NB4 (cell line): ENCODE results near the gene TRIP13.
"Not testable (repeated sequence)": the region's sequence is repeated elsewhere in the genome, so short reads cannot be mapped to it uniquely, and the experiment has no call there.

Source experiments
- DNase-seq: peaks from one replicate; pipeline ENCODE4 v3.0.0; 2010; ENCODE audit warnings: low read depth
- H3K4me3 ChIP-seq: one replicate; pipeline ENCODE4 v1.5.1; 2011; ENCODE audit warnings: mild to moderate bottlenecking, low read depth, low read length, moderate library complexity
- CTCF ChIP-seq: IDR thresholded peaks from one replicate; pipeline ENCODE4 v1.5.1; 2012; ENCODE audit warnings: low read depth, low read length
- MAX ChIP-seq: IDR thresholded peaks from 2 replicates; pipeline ENCODE4 v1.6.1; 2011; ENCODE audit warnings: low read depth, low read length
- MYC ChIP-seq: IDR thresholded peaks from 2 replicates; pipeline ENCODE4 v1.6.1; 2011; ENCODE audit warnings: low read depth, low read length
- POLR2A ChIP-seq: IDR thresholded peaks from 2 replicates; pipeline ENCODE4 v1.6.1; 2011; ENCODE audit warnings: mild to moderate bottlenecking; ENCODE audit not compliant: insufficient read length; ENCODE audit errors: extremely low read depth

Gene TRIP13

GRCh38 chr5:915946-916345, 23.3 kb downstream of the TRIP13 start:
- TF ChIP-seq MYC (no peak), MAX (no peak), POLR2A (no peak), CTCF (no peak)
- no peak for DNase-seq
- H3K4me3 ChIP-seq: no peak overlapping the region

GRCh38 chr5:916441-917293, 24.0 kb downstream of the TRIP13 start:
- no peak for TF ChIP-seq MAX
- TF ChIP-seq POLR2A: no peak
- DNase-seq: no peak
- H3K4me3 ChIP-seq: no peak overlapping the region

- DNase-seq: not testable (repeated sequence)
These were observed 26.0 kb downstream of the TRIP13 start for GRCh38 chr5:918717-919116.

GRCh38 chr5:919356-920000, 26.8 kb downstream of the TRIP13 start:
- no peak overlapping the region for H3K4me3 ChIP-seq
- TF ChIP-seq CTCF (no peak), POLR2A (no peak), MYC (no peak), MAX (no peak)
- no peak for DNase-seq

More at GRCh38 chr5:918717-919116, 26.0 kb downstream of the TRIP13 start:
- not testable (repeated sequence) for H3K4me3 ChIP-seq

- no peak for TF ChIP-seq POLR2A
- TF ChIP-seq MYC: no peak
- no peak for TF ChIP-seq MAX
- TF ChIP-seq CTCF: no peak
- H3K4me3 ChIP-seq: no peak overlapping the region
- no peak for DNase-seq
These were observed 27.6 kb downstream of the TRIP13 start for GRCh38 chr5:920321-920720.

GRCh38 chr5:921456-922435, 29.1 kb downstream of the TRIP13 start:
- no peak overlapping the region for H3K4me3 ChIP-seq
- TF ChIP-seq POLR2A: no peak
- no peak for TF ChIP-seq MYC
- no peak for TF ChIP-seq CTCF
- TF ChIP-seq MAX: no peak
- DNase-seq: no peak
